ENCODE results near the gene CLOCK. TPM values are rescaled to one million over a fixed set of nuclear protein-coding genes. Genes with fewer than 3 reads are reported as not detected.

The CLOCK gene
- total RNA-seq, 8 experiments from 2014 or later, result 12.0 to 37.7 (median 17.5) TPM

- Histone ChIP-seq H3K27ac (no peak overlapping the region), H3K4me1 (replicated peaks in 1 of 2) (no peaks in the 10 kb centered on the region), H3K4me3 (no peak overlapping the region)
- WGBS, 10 experiments, result 70 to 100% (median 100%) methylated on average over 1 to 2 of the region's 2 CpGs; no CpG with 5 or more reads in 1 of the 10 experiments
- no peak for ATAC-seq (replicated peaks in 6 of 8)
- in situ Hi-C loops (cut with MboI; ENCODE audit: low pct_unique_long_range_greater_than_20kb in 2 of 9, low sequenced_read_pairs in 9 of 9, unreplicated experiment in 9 of 9), result no loop called here
Observed at GRCh38 chr4:55500072-55500471, 46.6 kb downstream of the CLOCK start.

- 75 to 98% (median 94%) methylated on average over 2 to 8 of the region's 10 CpGs; no CpG with 5 or more reads in 3 of the 10 experiments for WGBS, 10 experiments
- no peak for ATAC-seq (replicated peaks in 6 of 8)
- in situ Hi-C loops (cut with MboI; ENCODE audit: low pct_unique_long_range_greater_than_20kb in 2 of 9, low sequenced_read_pairs in 9 of 9, unreplicated experiment in 9 of 9), result no loop called here
- H3K4me3 ChIP-seq, result no peak overlapping the region
- H3K4me1 ChIP-seq (replicated peaks in 1 of 2), result no peaks in the 10 kb centered on the region
- H3K27ac ChIP-seq, result no peak overlapping the region
Observed at GRCh38 chr4:55499495-55499894, 47.2 kb downstream of the CLOCK start.

GRCh38 chr4:55498051-55498450 lies 48.7 kb downstream of the CLOCK start:
- WGBS, 10 experiments, result 6 to 94% (median 83%) methylated on average over 1 to 3 of the region's 3 CpGs
- ATAC-seq (replicated peaks in 6 of 8), result no peak
- no peak overlapping the region for H3K27ac ChIP-seq
- in situ Hi-C loops (cut with MboI; ENCODE audit: low pct_unique_long_range_greater_than_20kb in 2 of 9, low sequenced_read_pairs in 9 of 9, unreplicated experiment in 9 of 9), result no loop called here
- no peaks in the 10 kb centered on the region for H3K4me1 ChIP-seq (replicated peaks in 1 of 2)
- no peak overlapping the region for H3K4me3 ChIP-seq

- no peaks in the 10 kb centered on the region for H3K4me1 ChIP-seq (replicated peaks in 1 of 2)
- peak in 1 of 8 experiments; percentile 32 for ATAC-seq (replicated peaks in 6 of 8)
- in situ Hi-C loops (cut with MboI; ENCODE audit: low pct_unique_long_range_greater_than_20kb in 2 of 9, low sequenced_read_pairs in 9 of 9, unreplicated experiment in 9 of 9), result no loop called here
- no peak overlapping the region for H3K27ac ChIP-seq
- WGBS, 10 experiments, result 0 to 100% (median 67%) methylated on average over 1 of the region's 1 CpG; no CpG with 5 or more reads in 1 of the 10 experiments
- no peak overlapping the region for H3K4me3 ChIP-seq
Observed at GRCh38 chr4:55491486-55491885, 55.2 kb downstream of the CLOCK start.

- no peak overlapping the region for H3K27ac ChIP-seq
- no peaks in the 10 kb centered on the region for H3K4me1 ChIP-seq (replicated peaks in 1 of 2)
- no peak for ATAC-seq (replicated peaks in 6 of 8)
- in situ Hi-C loops (cut with MboI; ENCODE audit: low pct_unique_long_range_greater_than_20kb in 2 of 9, low sequenced_read_pairs in 9 of 9, unreplicated experiment in 9 of 9), result no loop called here
- H3K4me3 ChIP-seq, result no peak overlapping the region
- WGBS, 10 experiments, result 88 to 100% (median 100%) methylated on average over 1 to 3 of the region's 3 CpGs; no CpG with 5 or more reads in 4 of the 10 experiments
Observed at GRCh38 chr4:55488716-55489115, 58.0 kb downstream of the CLOCK start.

GRCh38 chr4:55485821-55486220 lies 60.9 kb downstream of the CLOCK start:
- ATAC-seq (replicated peaks in 6 of 8), result no peak
- Histone ChIP-seq H3K27ac (no peak overlapping the region), H3K4me3 (no peak overlapping the region), H3K4me1 (replicated peaks in 1 of 2) (no peaks in the 10 kb centered on the region)
- WGBS, 10 experiments, result 64 to 100% (median 100%) methylated on average over 1 of the region's 1 CpG
- in situ Hi-C loops (cut with MboI; ENCODE audit: low pct_unique_long_range_greater_than_20kb in 2 of 9, low sequenced_read_pairs in 9 of 9, unreplicated experiment in 9 of 9), result no loop called here

GRCh38 chr4:55483315-55483714 lies 63.4 kb downstream of the CLOCK start:
- H3K4me1 ChIP-seq (replicated peaks in 1 of 2), result no peaks in the 10 kb centered on the region
- WGBS, 10 experiments, result 12 to 82% (median 51%) methylated on average over 3 to 5 of the region's 5 CpGs
- peak in 3 of 8 experiments; percentile 22 to 54 (median 26) for ATAC-seq (replicated peaks in 6 of 8)
- no peak overlapping the region for H3K4me3 ChIP-seq
- no peak overlapping the region for H3K27ac ChIP-seq
- in situ Hi-C loops (cut with MboI; ENCODE audit: low pct_unique_long_range_greater_than_20kb in 2 of 9, low sequenced_read_pairs in 9 of 9, unreplicated experiment in 9 of 9), result no loop called here

GRCh38 chr4:55475394-55476243 lies 71.1 kb downstream of the CLOCK start:
- Histone ChIP-seq H3K4me3 (no peak overlapping the region), H3K27ac (no peak overlapping the region), H3K4me1 (replicated peaks in 1 of 2) (no peaks in the 10 kb centered on the region)
- peak in 1 of 8 experiments; percentile 67 for ATAC-seq (replicated peaks in 6 of 8)
- 67 to 100% (median 97%) methylated on average over 1 to 6 of the region's 6 CpGs; no CpG with 5 or more reads in 1 of the 10 experiments for WGBS, 10 experiments
- in situ Hi-C loops (cut with MboI; ENCODE audit: low pct_unique_long_range_greater_than_20kb in 2 of 9, low sequenced_read_pairs in 9 of 9, unreplicated experiment in 9 of 9), result no loop called here

- Histone ChIP-seq H3K4me3 (no peak overlapping the region), H3K27ac (no peak overlapping the region), H3K4me1 (replicated peaks in 1 of 2) (no peaks in the 10 kb centered on the region)
- ATAC-seq (replicated peaks in 6 of 8), result no peak
- in situ Hi-C loops (cut with MboI; ENCODE audit: low pct_unique_long_range_greater_than_20kb in 2 of 9, low sequenced_read_pairs in 9 of 9, unreplicated experiment in 9 of 9), result no loop called here
- WGBS, 10 experiments, result 83 to 100% (median 100%) methylated on average over 1 of the region's 1 CpG; no CpG with 5 or more reads in 4 of the 10 experiments
Observed at GRCh38 chr4:55469979-55470378, 76.7 kb downstream of the CLOCK start.

- no peak overlapping the region for H3K27ac ChIP-seq
- WGBS, 10 experiments, result 29 to 90% (median 75%) methylated on average over 2 of the region's 2 CpGs; no CpG with 5 or more reads in 3 of the 10 experiments
- in situ Hi-C loops (cut with MboI; ENCODE audit: low pct_unique_long_range_greater_than_20kb in 2 of 9, low sequenced_read_pairs in 9 of 9, unreplicated experiment in 9 of 9), result no loop called here
- H3K4me3 ChIP-seq, result no peak overlapping the region
- H3K4me1 ChIP-seq (replicated peaks in 1 of 2), result no peaks in the 10 kb centered on the region
- ATAC-seq (replicated peaks in 6 of 8), result peak in 4 of 8 experiments; percentile 33 to 94 (median 73)
Observed at GRCh38 chr4:55468724-55469123, 78.0 kb downstream of the CLOCK start.

GRCh38 chr4:55466001-55466400 lies 80.7 kb downstream of the CLOCK start:
- no peak for ATAC-seq (replicated peaks in 6 of 8)
- Histone ChIP-seq H3K4me1 (replicated peaks in 1 of 2) (no peaks in the 10 kb centered on the region), H3K4me3 (no peak overlapping the region), H3K27ac (no peak overlapping the region)
- in situ Hi-C loops (cut with MboI; ENCODE audit: low pct_unique_long_range_greater_than_20kb in 2 of 9, low sequenced_read_pairs in 9 of 9, unreplicated experiment in 9 of 9), result no loop called here
- WGBS, 10 experiments, result 93 to 100% (median 94%) methylated on average over 1 to 3 of the region's 3 CpGs; no CpG with 5 or more reads in 3 of the 10 experiments

- H3K4me1 ChIP-seq (replicated peaks in 1 of 2), result no peaks in the 10 kb centered on the region
- H3K4me3 ChIP-seq, result no peak overlapping the region
- WGBS, 10 experiments, result 0 to 96% (median 93%) methylated on average over 1 to 2 of the region's 2 CpGs; no CpG with 5 or more reads in 1 of the 10 experiments
- no peak overlapping the region for H3K27ac ChIP-seq
- in situ Hi-C loops (cut with MboI; ENCODE audit: low pct_unique_long_range_greater_than_20kb in 2 of 9, low sequenced_read_pairs in 9 of 9, unreplicated experiment in 9 of 9), result no loop called here
- ATAC-seq (replicated peaks in 6 of 8), result peak in 1 of 8 experiments; percentile 16
Observed at GRCh38 chr4:55458611-55459010, 88.1 kb downstream of the CLOCK start.

GRCh38 chr4:55458164-55458563 lies 88.5 kb downstream of the CLOCK start:
- Histone ChIP-seq H3K27ac (no peak overlapping the region), H3K4me1 (replicated peaks in 1 of 2) (no peaks in the 10 kb centered on the region), H3K4me3 (no peak overlapping the region)
- peak in 2 of 8 experiments; percentile 73 to 95 for ATAC-seq (replicated peaks in 6 of 8)
- in situ Hi-C loops (cut with MboI; ENCODE audit: low pct_unique_long_range_greater_than_20kb in 2 of 9, low sequenced_read_pairs in 9 of 9, unreplicated experiment in 9 of 9), result no loop called here
- WGBS, 10 experiments, result 0 to 100% (median 90%) methylated on average over 1 to 5 of the region's 5 CpGs; no CpG with 5 or more reads in 3 of the 10 experiments
